GM12878 (cell line): Measurements from ENCODE around the gene ACTR5.

Source experiments
- BCL11A ChIP-seq: IDR thresholded peaks from 2 replicates; pipeline ENCODE4 v1.6.1; 2011; ENCODE audit warnings: low read depth, low read length
- BHLHE40 ChIP-seq, 2 experiments: fragments of 450-650 bp in 1 of 2; IDR thresholded peaks; 2 replicates each; pipeline ENCODE4 v1.6.1; 2011 to 2017; ENCODE audit warnings: low read depth in 2 of 2, borderline replicate concordance in 1 of 2, improper control_type of control experiment in 1 of 2, low read length in 1 of 2, mild to moderate bottlenecking in 1 of 2
- CEBPB ChIP-seq, 2 experiments: fragments of 150-350 bp in 1 of 2; IDR thresholded peaks; 2 replicates each; pipeline ENCODE4 v1.6.1; 2012 to 2014; ENCODE audit warnings: low read depth in 2 of 2, low read length in 2 of 2, borderline replicate concordance in 1 of 2, inconsistent platforms in 1 of 2
- CHD2 ChIP-seq: IDR thresholded peaks from 2 replicates; pipeline ENCODE4 v1.6.1; 2011; ENCODE audit warnings: low read depth, low read length, improper control_type of control experiment, borderline replicate concordance
- HDAC6 ChIP-seq: fragments of 200-600 bp; sonication (generic); IDR thresholded peaks from one replicate; pipeline ENCODE4 v1.8.0; 2017; ENCODE audit warnings: antibody characterized with exemption; ENCODE audit not compliant: unreplicated experiment
- RCOR1 ChIP-seq: conservative IDR thresholded peaks from 2 replicates; pipeline ENCODE4 v1.6.1; 2012; ENCODE audit warnings: low read depth, low read length, improper control_type of control experiment
- RELA ChIP-seq: fragments of 450-650 bp; IDR thresholded peaks from 2 replicates; pipeline ENCODE4 v1.8.0; 2014; ENCODE audit warnings: borderline replicate concordance; ENCODE audit not compliant: partially characterized antibody
- REST ChIP-seq: IDR thresholded peaks from 2 replicates; pipeline ENCODE4 v1.6.1; 2012; ENCODE audit warnings: mild to moderate bottlenecking, low read depth, low read length
- RFX5 ChIP-seq: IDR thresholded peaks from 2 replicates; pipeline ENCODE4 v1.6.1; 2011; ENCODE audit warnings: low read depth, low read length, improper control_type of control experiment
- TCF7 ChIP-seq: IDR thresholded peaks from 2 replicates; pipeline ENCODE4 v1.6.1; 2014; ENCODE audit warnings: antibody characterized with exemption, borderline replicate concordance
- ZSCAN29 ChIP-seq: fragments of 450-650 bp; IDR thresholded peaks from 2 replicates; pipeline ENCODE4 v1.6.1; 2017; ENCODE audit warnings: mild to moderate bottlenecking, moderate library complexity
- TF ChIP-seq, protein P1 (sequence below): IDR thresholded peaks from 2 replicates; pipeline ENCODE4 v1.6.1; 2012; ENCODE audit warnings: low read depth, low read length, improper control_type of control experiment
- TF ChIP-seq, protein P2 (sequence below), 3 experiments: IDR thresholded peaks in 2 of 3; conservative IDR thresholded peaks in 1 of 3; 2 replicates each; pipeline ENCODE4 v1.5.1; 2011; ENCODE audit warnings: low read depth in 3 of 3, low read length in 3 of 3, mild to moderate bottlenecking in 3 of 3, control low read depth in 2 of 3, moderate library complexity in 2 of 3, inconsistent platforms in 1 of 3, mixed read lengths in 1 of 3; ENCODE audit not compliant: control insufficient read depth in 2 of 3, insufficient read depth in 1 of 3; ENCODE audit errors: extremely low read depth in 1 of 3

DNA sequence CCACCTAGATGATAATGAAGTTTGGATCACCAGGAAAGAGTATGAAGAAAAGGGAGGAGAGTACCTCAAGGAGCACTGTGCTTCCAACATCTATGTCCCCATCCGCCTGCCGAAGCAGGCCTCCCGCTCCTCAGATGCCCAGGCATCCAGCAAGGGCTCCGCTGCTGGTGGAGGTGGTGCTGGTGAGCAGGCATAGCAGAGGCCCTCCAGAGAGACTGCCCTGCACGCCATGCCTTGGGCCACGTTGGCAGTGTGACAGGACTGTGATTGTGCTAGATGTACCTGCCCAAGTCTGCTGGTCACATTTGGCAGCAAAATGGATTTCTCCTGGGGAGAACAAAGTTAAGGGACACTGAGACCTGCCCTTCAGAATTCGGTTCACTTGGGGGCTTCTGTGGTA is 23.4 kb downstream of the ACTR5 start:
- TF ChIP-seq, protein P1, sequence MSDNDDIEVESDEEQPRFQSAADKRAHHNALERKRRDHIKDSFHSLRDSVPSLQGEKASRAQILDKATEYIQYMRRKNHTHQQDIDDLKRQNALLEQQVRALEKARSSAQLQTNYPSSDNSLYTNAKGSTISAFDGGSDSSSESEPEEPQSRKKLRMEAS = no peak
- TF ChIP-seq, protein P2, sequence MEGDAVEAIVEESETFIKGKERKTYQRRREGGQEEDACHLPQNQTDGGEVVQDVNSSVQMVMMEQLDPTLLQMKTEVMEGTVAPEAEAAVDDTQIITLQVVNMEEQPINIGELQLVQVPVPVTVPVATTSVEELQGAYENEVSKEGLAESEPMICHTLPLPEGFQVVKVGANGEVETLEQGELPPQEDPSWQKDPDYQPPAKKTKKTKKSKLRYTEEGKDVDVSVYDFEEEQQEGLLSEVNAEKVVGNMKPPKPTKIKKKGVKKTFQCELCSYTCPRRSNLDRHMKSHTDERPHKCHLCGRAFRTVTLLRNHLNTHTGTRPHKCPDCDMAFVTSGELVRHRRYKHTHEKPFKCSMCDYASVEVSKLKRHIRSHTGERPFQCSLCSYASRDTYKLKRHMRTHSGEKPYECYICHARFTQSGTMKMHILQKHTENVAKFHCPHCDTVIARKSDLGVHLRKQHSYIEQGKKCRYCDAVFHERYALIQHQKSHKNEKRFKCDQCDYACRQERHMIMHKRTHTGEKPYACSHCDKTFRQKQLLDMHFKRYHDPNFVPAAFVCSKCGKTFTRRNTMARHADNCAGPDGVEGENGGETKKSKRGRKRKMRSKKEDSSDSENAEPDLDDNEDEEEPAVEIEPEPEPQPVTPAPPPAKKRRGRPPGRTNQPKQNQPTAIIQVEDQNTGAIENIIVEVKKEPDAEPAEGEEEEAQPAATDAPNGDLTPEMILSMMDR (IDR thresholded peaks at IDR 0.05 in 2 of 3, conservative IDR thresholded peaks at IDR 0.05 in 1 of 3; ENCODE audit: control insufficient read depth in 2 of 3, extremely low read depth in 1 of 3, insufficient read depth in 1 of 3, low read depth in 3 of 3, low read length in 3 of 3) = no peak
- TF ChIP-seq HDAC6 (no peak), CEBPB (IDR thresholded peaks at IDR 0.05; ENCODE audit: borderline replicate concordance in 1 of 2, low read depth in 2 of 2, low read length in 2 of 2) (no peak), REST (no peak), CHD2 (no peak), RFX5 (no peak), BCL11A (no peak), RCOR1 (no peak), TCF7 (no peak), ZSCAN29 (no peak), RELA (no peak), BHLHE40 (IDR thresholded peaks at IDR 0.05; ENCODE audit: borderline replicate concordance in 1 of 2, low read depth in 2 of 2, low read length in 1 of 2) (no peak)
